NCI-H1436 treated with DMSO at 0.1 percent for 48 hours (cell line): Measurements from ENCODE around the gene XPNPEP3.
A peak's percentile ranks its signal among the peaks of the same experiment; 100 is the strongest.
"Not testable (repeated sequence)": the region's sequence is repeated elsewhere in the genome, so short reads cannot be mapped to it uniquely, and the experiment has no call there.

ENCODE experiments used
- DNase-seq: peaks from one replicate; lab custom pipeline; 2025; lab: John Stamatoyannopoulos, UW

XPNPEP3 gene

GRCh38 chr22:40856513-40857308 is at the start of gene XPNPEP3, which contains the start of gene ST13:
Gene XPNPEP3, plus strand, starts transcription at chr22:40857148. Its CDS starts 34 bp downstream, at chr22:40857182.
Gene ST13, minus strand, starts transcription at chr22:40856639. Its CDS starts 99 bp downstream, at chr22:40856540.
- DNase-seq: peak; percentile 86

GRCh38 chr22:40808018-40808841 is 48.7 kb upstream of the XPNPEP3 start:
- peak; percentile 68 for DNase-seq

- DNase-seq: no peak
Observed at GRCh38 chr22:40813912-40814315, 43.0 kb upstream of the XPNPEP3 start.

GRCh38 chr22:40817737-40818136 is 39.2 kb upstream of the XPNPEP3 start:
- DNase-seq: no peak

- no peak for DNase-seq
Observed at GRCh38 chr22:40818192-40818746, 38.7 kb upstream of the XPNPEP3 start.

DNA sequence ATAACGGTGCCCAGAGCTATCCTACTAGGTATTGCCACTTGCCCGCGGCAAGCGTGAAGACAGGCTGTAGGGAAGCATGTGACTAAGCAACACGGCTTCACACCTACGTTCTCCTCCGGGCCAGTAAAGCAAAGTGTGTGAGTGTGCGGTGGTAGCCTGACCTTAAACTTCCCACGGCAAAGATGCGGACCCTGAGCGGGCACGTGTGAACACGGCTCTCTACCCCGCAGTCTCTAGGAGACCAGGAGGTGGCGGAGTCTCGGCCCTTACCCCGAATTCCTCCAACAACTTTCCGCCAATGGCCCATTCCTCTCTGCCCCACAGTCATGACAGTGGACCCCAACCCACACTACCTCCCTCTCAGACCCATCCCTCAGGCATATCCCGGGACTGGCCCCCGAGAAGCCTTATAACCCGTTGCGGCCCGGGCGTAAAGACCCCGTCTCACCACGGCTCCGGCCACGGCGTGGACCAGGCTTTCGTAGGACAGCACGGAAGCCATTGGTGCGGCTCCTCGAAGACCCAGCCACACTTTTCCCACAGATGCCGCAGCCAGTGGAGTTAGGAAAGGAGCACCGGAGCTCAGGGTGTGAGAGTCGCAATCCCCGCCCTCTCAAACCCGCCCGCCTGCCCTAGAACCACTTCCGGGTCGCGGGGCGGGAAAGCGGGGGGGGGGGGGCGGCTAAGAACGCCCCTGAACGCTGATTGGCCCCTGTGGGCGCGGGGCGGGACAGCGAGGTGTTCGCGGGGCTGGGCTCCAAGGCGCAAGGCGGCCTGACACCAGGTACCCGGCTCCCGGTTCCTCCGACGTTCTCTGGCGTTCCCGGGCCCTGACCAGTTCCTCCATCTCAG is 38.0 kb upstream of the XPNPEP3 start, which contains the start of gene SLC25A17:
Gene SLC25A17 (minus strand): TSS at position 600 of the 852 bp plus-strand sequence. CDS start 98 bp downstream, at position 502.
- DNase-seq: peak; percentile 48

DNA sequence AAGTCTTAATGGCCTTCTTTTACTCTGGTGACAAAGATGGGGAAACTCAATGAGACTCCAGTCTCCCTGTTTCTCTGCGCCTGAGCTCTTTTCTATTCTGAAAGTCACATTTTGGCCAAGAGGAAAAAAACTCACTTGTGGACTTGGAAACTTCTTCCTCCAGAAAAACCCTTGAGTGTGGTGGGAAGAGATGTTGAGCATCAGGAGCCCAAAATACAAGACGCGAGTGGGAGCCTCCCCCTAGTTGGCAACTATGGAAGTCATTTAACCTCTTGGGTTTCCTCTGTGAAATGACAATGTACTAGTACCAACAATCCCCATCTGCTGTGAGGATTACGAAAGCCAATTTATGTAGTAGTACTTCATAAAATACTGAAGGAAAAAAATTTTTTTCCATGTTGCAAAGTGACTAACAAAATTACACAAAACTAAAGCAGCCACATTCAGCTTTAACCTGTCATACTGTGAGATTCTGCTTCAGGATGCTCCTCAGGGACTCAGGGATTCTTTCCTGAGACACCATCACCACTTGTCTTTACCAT is 37.3 kb upstream of the XPNPEP3 start:
- no peak for DNase-seq

- no peak for DNase-seq
Observed at GRCh38 chr22:40823426-40823825, 33.5 kb upstream of the XPNPEP3 start.

GRCh38 chr22:40826292-40826691 is 30.7 kb upstream of the XPNPEP3 start:
- DNase-seq: not testable (repeated sequence)

GRCh38 chr22:40826984-40827741 is 29.8 kb upstream of the XPNPEP3 start:
- no peak for DNase-seq

- DNase-seq: no peak
Observed at GRCh38 chr22:40829131-40829530, 27.8 kb upstream of the XPNPEP3 start.

GRCh38 chr22:40834619-40835018 is 22.3 kb upstream of the XPNPEP3 start:
- no peak for DNase-seq

GRCh38 chr22:40838486-40838885 is 18.5 kb upstream of the XPNPEP3 start:
- no peak for DNase-seq

DNA sequence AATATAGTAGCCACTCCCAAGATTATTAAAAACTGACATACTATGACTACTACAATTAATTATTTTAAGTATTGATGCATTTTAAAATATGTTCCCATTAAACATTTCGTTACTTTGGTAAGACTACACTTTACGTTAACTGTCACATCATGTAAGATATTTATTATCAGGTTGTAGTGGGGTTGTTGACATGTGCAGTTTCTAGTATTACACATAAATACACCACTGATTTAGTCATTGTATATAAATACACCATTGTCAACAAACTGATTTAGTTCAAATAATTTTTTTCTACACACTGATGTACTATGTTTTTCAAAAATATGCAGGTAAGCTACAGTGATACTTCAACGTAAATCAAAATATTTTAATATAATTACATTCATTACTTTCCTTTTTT is 12.0 kb upstream of the XPNPEP3 start:
- DNase-seq: no peak

- not testable (repeated sequence) for DNase-seq
Observed at GRCh38 chr22:40845816-40846215, 11.1 kb upstream of the XPNPEP3 start.

DNA sequence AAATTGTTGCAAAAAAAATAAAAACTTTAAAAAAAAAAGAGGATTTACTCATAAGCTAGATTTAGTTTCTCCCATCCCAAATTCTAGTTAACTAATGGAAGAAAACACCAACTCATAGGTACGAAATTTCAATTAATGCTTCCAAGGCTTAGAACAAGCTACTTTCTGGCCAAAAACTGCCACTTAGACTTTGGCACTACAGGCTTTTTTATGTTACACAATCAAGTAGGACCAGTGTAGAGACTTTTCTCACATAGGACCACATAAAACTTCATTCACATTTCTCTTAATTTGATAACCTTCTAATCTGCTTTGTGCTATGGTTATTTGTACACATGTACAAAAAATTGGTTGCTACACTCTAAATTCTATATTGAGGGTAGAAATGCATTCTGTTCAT is 3.6 kb upstream of the XPNPEP3 start:
- no peak for DNase-seq

GRCh38 chr22:40853961-40854360 is 3.0 kb upstream of the XPNPEP3 start:
- DNase-seq: no peak

DNA sequence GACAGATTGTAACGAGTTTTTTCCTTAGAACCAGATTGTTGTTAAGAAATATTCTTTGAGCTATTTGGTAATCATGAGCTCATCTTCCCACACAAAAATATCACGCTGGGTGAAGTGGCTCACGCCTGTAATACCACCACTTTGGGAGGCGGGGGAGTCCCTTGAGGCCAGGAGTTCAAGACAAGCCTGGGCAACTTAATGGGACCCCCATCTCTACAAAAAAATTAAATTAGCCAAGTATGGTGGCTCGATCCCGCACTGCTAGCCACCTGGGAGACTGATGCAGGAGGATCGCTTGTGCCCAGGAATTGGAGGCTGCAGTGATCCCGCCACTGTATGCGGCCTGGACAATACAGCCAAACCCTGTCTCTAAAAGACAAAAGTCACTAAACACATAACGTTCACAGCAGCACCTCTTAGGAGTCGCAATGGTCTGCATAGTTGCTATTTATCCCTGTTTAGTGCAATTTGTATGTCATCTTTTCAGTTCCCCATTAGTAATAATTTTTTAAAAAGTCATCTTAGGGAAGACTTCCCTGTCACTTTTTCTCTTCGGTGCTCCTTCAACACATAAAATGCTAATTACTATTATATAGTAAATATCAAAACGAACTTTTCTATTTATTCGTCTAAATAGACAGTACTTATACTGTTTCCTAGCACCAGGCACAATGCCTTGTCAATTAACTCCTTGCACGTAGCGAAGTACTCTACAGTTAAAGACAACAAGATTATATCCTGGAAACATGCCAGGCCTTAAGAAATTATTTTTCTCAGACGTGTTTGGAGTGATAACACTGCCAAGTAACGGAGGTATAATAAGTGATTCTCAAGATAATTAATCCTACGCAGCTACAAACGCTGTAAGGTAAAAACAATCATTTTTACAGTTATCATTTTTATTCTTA is 1.6 kb upstream of the XPNPEP3 start:
- peak; percentile 4 for DNase-seq

GRCh38 chr22:40855979-40856512 is 902 bp upstream of the XPNPEP3 start:
- DNase-seq: no peak
